ENCODE results near the gene MSH3.
"Not testable (repeated sequence)": the region's sequence is repeated elsewhere in the genome, so short reads cannot be mapped to it uniquely, and the experiment has no call there.

MSH3 gene

DNA sequence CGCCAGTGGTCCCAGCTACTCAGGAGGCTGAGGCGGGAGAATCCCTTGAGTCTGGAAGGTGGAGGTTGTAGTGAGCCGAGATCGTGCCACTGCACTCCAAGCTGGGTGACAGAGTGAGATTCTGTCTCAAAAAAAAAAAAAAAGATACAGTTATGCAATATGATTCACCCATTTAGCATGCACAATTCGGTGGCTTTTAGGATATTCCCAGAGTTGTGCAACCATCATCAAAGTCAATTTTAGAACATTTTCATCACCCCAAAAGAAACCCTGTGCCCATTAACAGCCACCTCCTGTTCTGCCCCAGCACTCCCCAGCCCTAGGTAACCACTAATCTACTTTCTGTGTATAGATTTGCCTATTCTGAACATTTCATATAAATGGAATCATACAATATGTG, 4.7 kb downstream of the MSH3 start:
- no peak for DNase-seq

DNA sequence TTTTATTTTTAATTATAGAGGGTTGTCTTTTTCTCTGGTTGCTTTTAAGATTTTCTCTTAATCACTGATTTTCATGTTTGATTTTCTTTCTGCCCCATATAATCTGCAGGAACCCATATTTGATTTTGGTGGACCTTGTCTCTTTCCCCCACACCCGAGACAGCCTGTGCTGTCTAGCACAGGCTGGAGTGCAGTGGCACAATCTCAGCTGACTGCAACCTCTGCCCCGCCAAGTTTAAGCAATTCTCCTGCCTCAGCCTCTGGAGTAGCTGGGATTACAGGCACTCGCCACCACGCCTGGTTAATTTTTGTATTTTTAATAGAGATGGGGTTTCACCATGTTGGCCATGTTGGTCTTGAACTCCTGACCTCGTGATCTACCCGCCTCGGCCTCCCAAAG, 6.2 kb downstream of the MSH3 start:
- DNase-seq, result not testable (repeated sequence)

DNA sequence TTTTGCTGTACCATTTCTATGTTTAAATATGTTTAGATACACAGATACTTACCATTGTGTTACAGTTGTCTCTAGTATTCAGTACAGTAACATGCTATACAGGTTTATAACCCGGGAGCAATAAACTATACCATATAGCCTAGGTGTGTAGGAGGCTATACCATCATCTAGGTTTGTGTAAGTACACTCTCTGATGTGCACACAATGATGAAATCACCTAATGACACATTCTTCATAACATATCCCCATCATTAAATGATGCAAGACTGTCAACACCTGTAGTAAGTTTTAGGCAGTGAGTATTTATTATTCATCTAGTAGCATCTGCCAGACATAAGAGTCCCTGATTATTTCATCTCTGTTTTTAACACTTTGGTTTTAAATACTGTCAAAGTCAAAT, 7.7 kb downstream of the MSH3 start:
- no peak for DNase-seq

GRCh38 chr5:80665057-80665456, 10.6 kb downstream of the MSH3 start:
- DNase-seq, result no peak

- no peak for DNase-seq
Observed at GRCh38 chr5:80667384-80667783, 12.9 kb downstream of the MSH3 start.

DNA sequence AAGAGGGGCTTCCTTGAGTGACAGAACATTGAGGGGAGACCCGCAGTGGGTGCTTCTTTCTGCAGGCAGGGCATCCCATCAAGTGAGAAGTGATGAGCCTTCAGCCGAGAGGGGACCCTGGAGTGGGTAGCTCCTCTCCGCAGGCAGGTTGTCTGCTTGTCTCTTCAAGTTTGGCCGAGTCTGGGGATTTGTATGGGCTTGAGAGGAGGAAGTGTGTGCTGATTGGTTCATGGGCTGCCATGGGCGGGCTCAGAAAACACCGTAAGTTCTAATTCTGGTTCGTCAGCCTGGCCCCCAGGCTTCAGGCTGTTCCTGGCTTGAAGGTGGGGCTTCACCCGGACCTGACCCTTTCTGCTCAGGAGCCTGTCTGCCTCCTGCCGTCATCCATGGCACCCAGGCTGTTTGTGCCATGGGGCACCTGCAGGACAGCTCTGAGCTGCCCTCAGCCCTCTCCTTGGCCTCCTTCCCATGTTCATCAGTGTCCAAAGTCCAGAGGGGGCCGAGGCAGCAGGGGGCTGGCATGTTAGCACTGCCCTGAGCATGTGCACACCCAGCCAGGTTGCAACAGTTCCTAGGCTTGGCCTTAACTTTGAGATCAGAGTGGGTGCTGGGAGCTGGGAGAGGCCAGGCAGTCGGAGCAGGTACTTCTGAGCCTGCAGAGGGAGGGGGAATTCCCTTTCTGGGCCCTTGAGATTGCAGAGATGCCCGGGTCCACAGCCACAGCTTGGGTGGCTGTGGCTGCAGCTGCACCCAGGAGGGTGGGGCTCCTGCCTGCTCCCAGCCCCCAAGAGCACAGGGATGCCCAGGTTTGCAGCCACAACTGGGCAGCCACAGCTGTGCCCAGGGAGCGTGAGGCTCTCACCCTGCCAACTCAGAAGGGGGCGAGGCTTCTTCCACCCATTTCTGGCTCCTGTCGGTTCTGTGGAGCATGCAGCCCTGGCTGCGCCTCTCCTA, 13.8 kb downstream of the MSH3 start:
- no peak for DNase-seq

GRCh38 chr5:80672140-80672736, 17.8 kb downstream of the MSH3 start:
- peak; percentile 76 for DNase-seq

DNA sequence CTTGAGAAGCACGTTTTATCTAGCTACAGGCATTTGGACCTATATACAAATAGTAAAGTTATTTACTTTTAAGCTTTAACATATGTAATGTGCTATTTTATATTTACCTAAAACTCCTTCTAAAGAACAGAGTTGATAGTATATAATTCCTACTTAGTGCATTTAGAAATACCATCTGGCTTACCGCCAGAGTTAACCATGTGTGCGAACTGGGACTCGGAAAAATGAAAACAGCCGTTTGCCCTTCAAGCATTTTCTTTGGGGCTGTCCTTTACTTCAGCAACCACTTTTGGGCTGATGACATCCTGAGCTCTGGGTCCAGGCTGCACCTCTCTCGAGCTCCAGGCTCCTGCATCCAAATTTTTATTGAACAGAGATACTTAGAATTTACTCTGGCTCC, 22.3 kb downstream of the MSH3 start:
- no peak for DNase-seq

DNA sequence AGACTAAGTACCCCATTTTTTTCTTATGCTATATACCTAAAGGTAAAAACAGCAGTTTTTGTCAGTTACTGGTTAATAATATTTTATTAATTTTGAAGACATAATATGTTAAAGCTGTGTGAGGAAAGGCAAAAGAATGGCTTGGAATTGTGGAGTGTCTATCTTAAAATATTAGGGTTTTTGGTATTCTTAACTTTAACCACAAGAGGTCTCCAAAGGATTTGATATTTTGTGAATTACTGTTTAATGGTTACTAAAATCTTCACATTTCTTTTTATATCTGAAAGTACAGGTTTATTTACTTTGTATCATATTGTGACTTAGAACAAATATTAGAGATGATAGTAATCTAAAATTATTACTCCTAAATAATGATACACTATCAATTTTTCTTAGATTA, 32.3 kb downstream of the MSH3 start:
- no peak for DNase-seq

- DNase-seq, result no peak
Observed at GRCh38 chr5:80688648-80689420, 34.4 kb downstream of the MSH3 start.

GRCh38 chr5:80689627-80690026, 35.2 kb downstream of the MSH3 start:
- DNase-seq, result no peak

GRCh38 chr5:80695666-80696065, 41.2 kb downstream of the MSH3 start:
- no peak for DNase-seq

GRCh38 chr5:80696450-80696849, 42.0 kb downstream of the MSH3 start:
- no peak for DNase-seq

GRCh38 chr5:80697100-80697499, 42.6 kb downstream of the MSH3 start:
- no peak for DNase-seq

DNA sequence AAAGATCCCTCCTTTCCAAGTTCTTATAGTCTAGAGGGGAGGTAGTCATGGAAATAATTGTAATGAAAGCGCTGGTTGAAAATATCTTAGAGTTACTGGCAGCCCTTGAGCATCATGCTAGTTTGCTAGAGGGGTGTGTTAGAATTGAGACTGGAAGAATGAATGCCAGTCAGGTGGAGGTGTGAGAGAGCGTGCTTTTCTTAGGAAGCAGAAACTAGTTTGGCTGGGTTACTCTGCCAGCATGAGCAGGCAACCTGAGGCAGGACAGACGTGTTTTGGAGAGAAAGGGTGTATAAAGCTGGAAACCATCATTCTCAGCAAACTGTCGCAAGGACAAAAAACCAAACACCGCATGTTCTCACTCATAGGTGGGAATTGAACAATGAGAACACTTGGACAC, 43.9 kb downstream of the MSH3 start:
- DNase-seq, result no peak

DNA sequence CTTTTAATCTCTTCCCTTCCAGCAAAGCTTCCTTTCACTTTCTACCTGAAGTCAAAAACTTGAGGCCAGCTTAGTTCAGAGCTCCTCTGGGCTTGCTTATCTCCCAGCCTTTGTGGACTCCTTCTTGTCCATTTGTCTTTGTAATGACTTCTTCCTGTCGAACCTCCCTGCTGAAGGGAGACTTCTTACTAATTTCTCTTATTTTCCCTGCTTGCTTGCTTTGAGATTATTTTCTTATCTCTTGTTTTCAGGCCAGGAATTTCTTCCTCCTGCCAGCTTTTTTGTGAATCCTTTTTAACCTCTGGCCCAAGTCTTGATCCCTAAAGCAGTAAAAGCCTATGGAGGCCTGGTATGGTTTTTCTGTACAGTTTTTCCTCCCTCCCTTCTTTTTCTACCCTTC, 47.1 kb downstream of the MSH3 start:
- no peak for DNase-seq

- no peak for DNase-seq
Observed at GRCh38 chr5:80703291-80703690, 48.8 kb downstream of the MSH3 start.

- DNase-seq, result no peak
Observed at GRCh38 chr5:80703747-80704146, 49.3 kb downstream of the MSH3 start.

DNA sequence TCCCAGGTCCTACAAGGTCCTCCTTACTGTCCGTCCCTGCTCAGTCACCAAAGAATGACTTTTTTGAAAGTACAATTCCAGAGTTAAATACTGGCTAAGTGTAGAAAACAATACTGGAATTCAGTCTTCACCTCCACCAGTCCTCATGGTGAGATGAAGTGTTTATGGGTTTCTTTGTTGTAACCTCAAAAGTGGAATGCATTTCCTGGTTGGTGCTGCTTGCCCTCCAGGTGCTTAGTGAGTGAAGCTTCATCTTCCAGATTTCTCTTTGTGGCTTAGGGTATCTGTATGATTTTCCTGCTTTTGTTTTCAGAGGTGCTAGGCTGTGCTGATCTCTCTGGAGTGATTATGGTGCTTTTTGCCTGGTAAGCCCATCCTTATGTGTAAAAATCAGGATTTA, 49.8 kb downstream of the MSH3 start:
- no peak for DNase-seq

DNA sequence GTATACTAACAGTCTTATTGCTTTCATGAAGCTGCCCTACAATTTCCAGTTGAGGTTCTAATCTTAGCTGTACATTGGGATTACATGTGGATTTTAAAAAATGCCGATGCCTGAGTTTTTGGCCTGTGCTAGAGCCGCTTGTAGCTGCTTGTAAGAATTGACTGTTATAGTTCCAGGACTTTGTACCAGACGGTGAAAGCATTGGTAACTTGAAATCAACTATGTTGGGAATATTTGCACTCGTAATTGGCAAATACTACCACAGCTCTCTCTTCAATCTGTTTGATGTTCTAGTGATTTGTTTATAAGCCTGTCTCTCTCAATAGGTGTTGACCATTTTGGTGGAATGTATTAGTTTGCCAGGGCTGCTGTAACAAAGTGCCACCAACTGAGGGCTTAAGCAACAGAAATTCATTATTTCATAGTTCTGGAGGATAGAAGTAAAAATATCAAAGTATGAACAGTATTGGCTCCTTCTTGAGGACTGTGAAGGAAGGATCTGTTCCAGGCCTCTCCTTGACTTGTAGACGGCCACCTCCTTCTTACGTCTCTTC, 50.8 kb downstream of the MSH3 start:
- no peak for DNase-seq

DNA sequence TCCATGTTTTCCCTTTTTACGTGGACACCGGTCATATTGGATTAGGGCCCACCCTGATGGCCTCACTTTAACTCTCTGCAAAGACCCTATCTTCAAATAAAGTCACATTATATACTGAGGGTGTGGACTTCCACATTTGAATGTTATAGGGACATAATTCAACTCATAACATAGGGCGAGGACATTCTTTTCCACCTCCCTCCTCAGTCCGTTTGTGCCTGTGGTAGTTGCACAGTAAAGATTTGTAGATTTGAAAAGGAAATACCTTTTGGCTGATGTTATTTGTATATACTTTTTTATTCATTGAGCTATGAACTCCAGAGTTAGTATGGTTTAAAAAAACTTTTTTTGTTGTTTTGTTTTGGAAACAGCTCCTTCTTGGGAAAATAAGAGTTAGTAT, 51.3 kb downstream of the MSH3 start:
- no peak for DNase-seq

DNA sequence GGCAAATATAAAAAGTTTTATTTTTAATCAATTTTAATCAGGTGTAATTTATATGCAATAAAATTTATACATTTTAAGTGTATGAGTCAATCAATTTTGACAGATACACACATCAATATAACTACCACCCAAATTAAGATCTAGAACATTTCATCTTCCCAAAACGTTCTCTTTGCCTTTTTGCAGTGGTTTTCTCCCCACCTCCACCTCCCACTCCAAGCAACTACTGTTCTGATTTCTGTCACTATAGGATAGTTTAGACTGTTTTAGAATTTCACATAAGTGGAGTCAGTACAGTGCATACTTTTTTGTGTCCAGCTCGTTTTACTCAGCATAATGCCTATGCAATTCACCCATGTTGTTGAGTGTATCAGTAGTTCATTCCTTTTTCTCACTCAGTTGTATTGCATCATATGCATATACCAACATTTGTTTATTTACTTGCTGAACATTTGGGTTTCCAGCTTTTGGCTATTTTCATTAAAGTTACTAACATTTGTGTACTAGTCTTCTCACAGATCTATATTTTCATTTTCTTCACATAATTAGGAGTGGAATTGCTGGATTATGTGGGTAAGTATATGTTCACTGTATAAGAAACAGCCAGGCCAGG, 52.5 kb downstream of the MSH3 start:
- DNase-seq, result no peak

DNA sequence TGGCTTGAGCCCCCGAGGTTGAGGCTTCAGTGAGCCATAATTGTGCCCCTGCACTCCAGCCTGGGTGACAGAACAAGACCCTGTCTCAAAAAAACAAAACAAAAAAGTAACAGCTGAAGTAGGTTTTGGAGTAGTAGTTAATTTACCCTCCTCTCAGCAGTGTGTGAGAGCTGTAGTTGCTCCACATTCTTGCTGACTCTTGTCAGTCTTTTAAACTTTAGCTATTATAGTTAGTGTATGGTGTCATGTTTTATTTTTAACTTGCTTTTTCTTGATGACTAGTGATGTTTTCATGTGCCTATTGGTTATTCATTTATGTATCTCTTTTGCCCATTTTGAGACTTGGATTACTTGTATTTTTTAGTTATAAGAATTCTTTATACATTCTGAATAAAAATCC, 53.2 kb downstream of the MSH3 start:
- no peak for DNase-seq

Data from CD4-positive, alpha-beta T cell treated with Interleukin-17A for 4 hours (primary cell).